ENCODE results near the gene CUL4A. TPM values are rescaled to one million over a fixed set of nuclear protein-coding genes. Genes with fewer than 3 reads are reported as not detected.

The CUL4A gene
- total RNA-seq, 1 donor from 2014 or later = 104 TPM

GRCh38 chr13:113296823-113297369 lies 87.5 kb downstream of the CUL4A start, which contains the start of gene LAMP1:
Gene LAMP1 (plus strand): TSS chr13:113297239. CDS start chr13:113297435, 196 bp downstream.
- Histone ChIP-seq H3K27me3 (ENCODE audit: control insufficient read depth, insufficient read depth, low read length) (no peaks in the 10 kb centered on the region), H3K4me3 (ENCODE audit: low read depth, low read length) (peak within 1 kb of the TSS; percentile 93), H3K36me3 (ENCODE audit: control insufficient read depth, insufficient read depth, low read length) (peaks cover 1% of the 10 kb centered on the region)
- DNase-seq (ENCODE audit: low read depth) = peak; percentile 71
- TF ChIP-seq CTCF (IDR thresholded peaks at IDR 0.05; ENCODE audit: insufficient read depth, low read length, severe bottlenecking) = no peak
- no peak for FAIRE-seq

GRCh38 chr13:113297370-113298042 lies 88.1 kb downstream of the CUL4A start:
- Histone ChIP-seq H3K27me3 (ENCODE audit: control insufficient read depth, insufficient read depth, low read length) (no peaks in the 10 kb centered on the region), H3K4me3 (ENCODE audit: low read depth, low read length) (peak overlapping the region; percentile 93), H3K36me3 (ENCODE audit: control insufficient read depth, insufficient read depth, low read length) (peaks cover 1% of the 10 kb centered on the region)
- FAIRE-seq (no peak), DNase-seq (ENCODE audit: low read depth) (peak; percentile 26)
- no peak for TF ChIP-seq CTCF (IDR thresholded peaks at IDR 0.05; ENCODE audit: insufficient read depth, low read length, severe bottlenecking)

- Histone ChIP-seq H3K27me3 (ENCODE audit: control insufficient read depth, insufficient read depth, low read length) (no peaks in the 10 kb centered on the region), H3K36me3 (ENCODE audit: control insufficient read depth, insufficient read depth, low read length) (peaks cover 1% of the 10 kb centered on the region), H3K4me3 (ENCODE audit: low read depth, low read length) (peak overlapping the region; percentile 93)
- DNase-seq (ENCODE audit: low read depth) (peak; percentile 70), FAIRE-seq (no peak)
- no peak for TF ChIP-seq CTCF (IDR thresholded peaks at IDR 0.05; ENCODE audit: insufficient read depth, low read length, severe bottlenecking)
These were observed 88.9 kb downstream of the CUL4A start for GRCh38 chr13:113298043-113298945.

GRCh38 chr13:113299951-113300350 lies 90.5 kb downstream of the CUL4A start:
- no peak for DNase-seq (ENCODE audit: low read depth)
- Histone ChIP-seq H3K36me3 (ENCODE audit: control insufficient read depth, insufficient read depth, low read length) (peaks cover 1% of the 10 kb centered on the region), H3K4me3 (ENCODE audit: low read depth, low read length) (no peak overlapping the region), H3K27me3 (ENCODE audit: control insufficient read depth, insufficient read depth, low read length) (no peaks in the 10 kb centered on the region)
- TF ChIP-seq CTCF (IDR thresholded peaks at IDR 0.05; ENCODE audit: insufficient read depth, low read length, severe bottlenecking) = no peak
- FAIRE-seq = no peak

GRCh38 chr13:113302986-113303385 lies 93.6 kb downstream of the CUL4A start:
- no peak overlapping the region for H3K4me3 ChIP-seq (ENCODE audit: low read depth, low read length)
- no peak for TF ChIP-seq CTCF (IDR thresholded peaks at IDR 0.05; ENCODE audit: insufficient read depth, low read length, severe bottlenecking)
- H3K36me3 ChIP-seq (ENCODE audit: control insufficient read depth, insufficient read depth, low read length) = peaks cover 1% of the 10 kb centered on the region
- H3K27me3 ChIP-seq (ENCODE audit: control insufficient read depth, insufficient read depth, low read length) = no peaks in the 10 kb centered on the region
- FAIRE-seq (no peak), DNase-seq (ENCODE audit: low read depth) (no peak)

Data from bronchial epithelial cell (primary cell).